Activated CD4-positive, alpha-beta memory T cell treated with anti-CD3 and anti-CD28 coated beads for 36 hours (primary cell): ENCODE measurements around the gene KMT2E. TPM values are rescaled to one million over a fixed set of nuclear protein-coding genes. Genes with fewer than 3 reads are reported as not detected.
"Not testable (repeated sequence)": the region's sequence is repeated elsewhere in the genome, so short reads cannot be mapped to it uniquely, and the experiment has no call there.

ENCODE experiments used
- CTCF ChIA-PET: fragments of 350-600 bp; sonication (Branson Sonifier 250); formaldehyde crosslinking; loops from one replicate; lab custom pipeline; 2021; ENCODE audit warnings: antibody characterized with exemption, inconsistent platforms; lab: Charles Lee
- POLR2A ChIA-PET: fragments of 350-600 bp; sonication (Branson Sonifier 250); formaldehyde crosslinking; loops from one replicate; lab custom pipeline; 2021; ENCODE audit warnings: antibody characterized with exemption; lab: Charles Lee
- DNase-seq: peaks from one replicate; pipeline ENCODE4 v3.0.0-alpha.2; 2020
- H3K27ac Mint-ChIP-seq: one replicate; pipeline ENCODE4 v1.8.0; 2021; ENCODE audit warnings: mixed read lengths
- H3K27me3 Mint-ChIP-seq: one replicate; pipeline ENCODE4 v1.8.0; 2021; ENCODE audit warnings: mixed read lengths
- H3K36me3 Mint-ChIP-seq: one replicate; pipeline ENCODE4 v1.8.0; 2021; ENCODE audit warnings: mixed read lengths
- H3K4me1 Mint-ChIP-seq: one replicate; pipeline ENCODE4 v1.8.0; 2021; ENCODE audit warnings: low read depth, mixed read lengths
- H3K4me3 Mint-ChIP-seq: one replicate; pipeline ENCODE4 v1.8.0; 2021; ENCODE audit warnings: mild to moderate bottlenecking, mixed read lengths
- H3K9me3 Mint-ChIP-seq: one replicate; pipeline ENCODE4 v1.8.0; 2021; ENCODE audit warnings: mixed read lengths
- intact Hi-C: fragments of 100-400 bp; cut with micrococcal nuclease; formaldehyde crosslinking; loops from one replicate; pipeline ENCODE4 v1.15.1; 2023
- total RNA-seq, 2 experiments: library from RNA; stranded (reverse); gene quantifications; one replicate each; pipeline ENCODE4 v1.2.3, GENCODE V29; 2021

The KMT2E gene
- total RNA-seq, 2 experiments from 2014 or later = 92.1 to 98.6 TPM

GRCh38 chr7:104998040-104998752, 15.8 kb upstream of the KMT2E start:
- Mint-ChIP-seq H3K36me3 (peaks cover 34% of the 10 kb centered on the region), H3K9me3 (no peaks in the 10 kb centered on the region), H3K27me3 (no peaks in the 10 kb centered on the region), H3K4me3 (no peak overlapping the region), H3K27ac (no peak overlapping the region), H3K4me1 (peaks cover 90% of the 10 kb centered on the region)
- POLR2A ChIA-PET = interaction anchor here (0.8 to 1.3 kb wide), 2 partner anchors 12 to 14 kb away, joined by 3 to 5 read pairs; no protein-coding TSS in a partner anchor
- DNase-seq = no peak
- intact Hi-C loops = no loop called here
- CTCF ChIA-PET = interaction anchor here (0.6 to 1.8 kb wide), 2 partner anchors 15 to 16 kb away, joined by 3 to 4 read pairs; no protein-coding TSS in a partner anchor

GRCh38 chr7:105000200-105000599, 13.8 kb upstream of the KMT2E start:
- no peak overlapping the region for H3K27ac Mint-ChIP-seq
- CTCF ChIA-PET = interaction anchor here (0.9 kb wide), 1 partner anchor 19 kb away, joined by 3 read pairs; no protein-coding TSS in a partner anchor
- no peak for DNase-seq
- peaks cover 23% of the 10 kb centered on the region for H3K36me3 Mint-ChIP-seq
- intact Hi-C loops = no loop called here
- peaks cover 89% of the 10 kb centered on the region for H3K4me1 Mint-ChIP-seq
- H3K27me3 Mint-ChIP-seq = no peaks in the 10 kb centered on the region
- H3K9me3 Mint-ChIP-seq = no peaks in the 10 kb centered on the region
- POLR2A ChIA-PET = interaction anchor here (1.4 kb wide), 1 partner anchor 27 kb away, joined by 3 read pairs; no protein-coding TSS in a partner anchor
- no peak overlapping the region for H3K4me3 Mint-ChIP-seq

GRCh38 chr7:105000927-105001336, 13.1 kb upstream of the KMT2E start:
- Mint-ChIP-seq H3K9me3 (no peaks in the 10 kb centered on the region), H3K4me3 (no peak overlapping the region), H3K4me1 (peaks cover 84% of the 10 kb centered on the region), H3K36me3 (peaks cover 24% of the 10 kb centered on the region), H3K27ac (no peak overlapping the region), H3K27me3 (no peaks in the 10 kb centered on the region)
- intact Hi-C loops = no loop called here
- DNase-seq = no peak
- CTCF ChIA-PET = interaction anchor here (0.8 kb wide), 1 partner anchor 20 kb away, joined by 3 read pairs; no protein-coding TSS in a partner anchor
- POLR2A ChIA-PET = interaction anchor here (2.6 kb wide), 1 partner anchor 11 kb away, joined by 18 read pairs; no protein-coding TSS in a partner anchor

- H3K36me3 Mint-ChIP-seq = peaks cover 29% of the 10 kb centered on the region
- POLR2A ChIA-PET = interaction anchor here (1.0 to 2.6 kb wide), 2 partner anchors 10 to 18 kb away, joined by 4 to 18 read pairs; no protein-coding TSS in a partner anchor
- no peak for DNase-seq
- intact Hi-C loops = loop anchor here (2.0 kb wide), 1 partner anchor 17 kb away; no protein-coding TSS in a partner anchor
- no peak overlapping the region for H3K4me3 Mint-ChIP-seq
- no peaks in the 10 kb centered on the region for H3K27me3 Mint-ChIP-seq
- no peaks in the 10 kb centered on the region for H3K9me3 Mint-ChIP-seq
- H3K27ac Mint-ChIP-seq = no peak overlapping the region
- peaks cover 85% of the 10 kb centered on the region for H3K4me1 Mint-ChIP-seq
- CTCF ChIA-PET = interaction anchor here (0.7 to 0.8 kb wide), 2 partner anchors 20 to 40 kb away, joined by 3 read pairs; no protein-coding TSS in a partner anchor
Measured at GRCh38 chr7:105001652-105002184, 12.3 kb upstream of the KMT2E start.

GRCh38 chr7:105003275-105003674, 10.7 kb upstream of the KMT2E start:
- intact Hi-C loops = loop anchor here (2.0 kb wide), 1 partner anchor 18 kb away; no protein-coding TSS in a partner anchor
- H3K4me1 Mint-ChIP-seq = peaks cover 86% of the 10 kb centered on the region
- H3K27ac Mint-ChIP-seq = peak overlapping the region; percentile 73
- no peaks in the 10 kb centered on the region for H3K27me3 Mint-ChIP-seq
- peak; percentile 62 for DNase-seq
- no peaks in the 10 kb centered on the region for H3K9me3 Mint-ChIP-seq
- ChIA-PET POLR2A (interaction anchor here (0.6 to 2.6 kb wide), 5 partner anchors 9 to 61 kb away, joined by 3 to 18 read pairs (median 5); no protein-coding TSS in a partner anchor), CTCF (interaction anchor here (0.6 to 0.9 kb wide), 2 partner anchors 13 to 19 kb away, joined by 3 to 4 read pairs; no protein-coding TSS in a partner anchor)
- peak overlapping the region; percentile 48 for H3K4me3 Mint-ChIP-seq
- peaks cover 32% of the 10 kb centered on the region for H3K36me3 Mint-ChIP-seq

- Mint-ChIP-seq H3K4me3 (peak overlapping the region; percentile 1), H3K27ac (peak overlapping the region; percentile 70), H3K9me3 (no peaks in the 10 kb centered on the region), H3K36me3 (peaks cover 36% of the 10 kb centered on the region), H3K4me1 (peaks cover 86% of the 10 kb centered on the region), H3K27me3 (no peaks in the 10 kb centered on the region)
- ChIA-PET CTCF (interaction anchor here (0.6 to 6.9 kb wide), 3 partner anchors 14 to 21 kb away, joined by 3 to 80 read pairs (median 4); no protein-coding TSS in a partner anchor), POLR2A (interaction anchor here (0.6 to 2.6 kb wide), 5 partner anchors 8 to 61 kb away, joined by 3 to 18 read pairs (median 3); no protein-coding TSS in a partner anchor)
- no peak for DNase-seq
- intact Hi-C loops = loop anchor here (2.0 kb wide), 1 partner anchor 19 kb away; no protein-coding TSS in a partner anchor
Measured at GRCh38 chr7:105003872-105004510, 10.0 kb upstream of the KMT2E start.

GRCh38 chr7:105005006-105005405, 9.0 kb upstream of the KMT2E start:
- intact Hi-C loops, H3K9me3 Mint-ChIP-seq, H3K27me3 Mint-ChIP-seq, DNase-seq, H3K4me3 Mint-ChIP-seq: not testable (repeated sequence)
- CTCF ChIA-PET = interaction anchor here (0.8 to 6.9 kb wide), 2 partner anchors 10 to 22 kb away, joined by 3 to 80 read pairs; no protein-coding TSS in a partner anchor
- POLR2A ChIA-PET = interaction anchor here (0.7 to 14.2 kb wide), 2 partner anchors 13 to 22 kb away, joined by 3 to 202 read pairs; no protein-coding TSS in a partner anchor
- Mint-ChIP-seq H3K36me3 (peaks cover 38% of the 10 kb centered on the region), H3K27ac (peak overlapping the region; percentile 66), H3K4me1 (peaks cover 81% of the 10 kb centered on the region)

GRCh38 chr7:105005486-105005885, 8.5 kb upstream of the KMT2E start:
- intact Hi-C loops, DNase-seq, H3K9me3 Mint-ChIP-seq, H3K27me3 Mint-ChIP-seq, H3K4me3 Mint-ChIP-seq: not testable (repeated sequence)
- Mint-ChIP-seq H3K36me3 (peaks cover 40% of the 10 kb centered on the region), H3K27ac (peak overlapping the region; percentile 66), H3K4me1 (peaks cover 80% of the 10 kb centered on the region)
- POLR2A ChIA-PET = interaction anchor here (14.2 kb wide), 1 partner anchor 22 kb away, joined by 202 read pairs; no protein-coding TSS in a partner anchor
- CTCF ChIA-PET = interaction anchor here (0.8 to 6.9 kb wide), 2 partner anchors 10 to 22 kb away, joined by 3 to 80 read pairs; no protein-coding TSS in a partner anchor

GRCh38 chr7:105006367-105007136, 7.5 kb upstream of the KMT2E start:
- Mint-ChIP-seq H3K27ac (peak overlapping the region; percentile 12), H3K4me1 (peaks cover 70% of the 10 kb centered on the region), H3K36me3 (peaks cover 42% of the 10 kb centered on the region), H3K4me3 (no peak overlapping the region), H3K9me3 (no peaks in the 10 kb centered on the region), H3K27me3 (no peaks in the 10 kb centered on the region)
- intact Hi-C loops = no loop called here
- POLR2A ChIA-PET = interaction anchor here (1.4 to 14.2 kb wide), 4 partner anchors 10 to 66 kb away, joined by 3 to 202 read pairs (median 11); no protein-coding TSS in a partner anchor
- no peak for DNase-seq
- CTCF ChIA-PET = interaction anchor here (0.5 to 6.9 kb wide), 5 partner anchors 17 to 525 kb away, joined by 3 to 80 read pairs (median 3); partner anchors contain the start of gene RINT1

- H3K9me3 Mint-ChIP-seq = no peaks in the 10 kb centered on the region
- peaks cover 49% of the 10 kb centered on the region for H3K36me3 Mint-ChIP-seq
- peaks cover 62% of the 10 kb centered on the region for H3K4me1 Mint-ChIP-seq
- no peak for DNase-seq
- H3K27ac Mint-ChIP-seq = no peak overlapping the region
- no peaks in the 10 kb centered on the region for H3K27me3 Mint-ChIP-seq
- CTCF ChIA-PET = interaction anchor here (0.5 to 6.9 kb wide), 5 partner anchors 18 to 525 kb away, joined by 3 to 80 read pairs (median 3); partner anchors contain the start of gene RINT1
- H3K4me3 Mint-ChIP-seq = no peak overlapping the region
- intact Hi-C loops = no loop called here
- POLR2A ChIA-PET = interaction anchor here (1.4 to 14.2 kb wide), 4 partner anchors 10 to 66 kb away, joined by 3 to 202 read pairs (median 11); no protein-coding TSS in a partner anchor
Measured at GRCh38 chr7:105007298-105007697, 6.7 kb upstream of the KMT2E start.
